ENCODE results near the gene NOSIP. TPM values are rescaled to one million over a fixed set of nuclear protein-coding genes. Genes with fewer than 3 reads are reported as not detected.

Gene NOSIP
- total RNA-seq, 1 donor from 2014 or later, result 73.1 TPM

DNA sequence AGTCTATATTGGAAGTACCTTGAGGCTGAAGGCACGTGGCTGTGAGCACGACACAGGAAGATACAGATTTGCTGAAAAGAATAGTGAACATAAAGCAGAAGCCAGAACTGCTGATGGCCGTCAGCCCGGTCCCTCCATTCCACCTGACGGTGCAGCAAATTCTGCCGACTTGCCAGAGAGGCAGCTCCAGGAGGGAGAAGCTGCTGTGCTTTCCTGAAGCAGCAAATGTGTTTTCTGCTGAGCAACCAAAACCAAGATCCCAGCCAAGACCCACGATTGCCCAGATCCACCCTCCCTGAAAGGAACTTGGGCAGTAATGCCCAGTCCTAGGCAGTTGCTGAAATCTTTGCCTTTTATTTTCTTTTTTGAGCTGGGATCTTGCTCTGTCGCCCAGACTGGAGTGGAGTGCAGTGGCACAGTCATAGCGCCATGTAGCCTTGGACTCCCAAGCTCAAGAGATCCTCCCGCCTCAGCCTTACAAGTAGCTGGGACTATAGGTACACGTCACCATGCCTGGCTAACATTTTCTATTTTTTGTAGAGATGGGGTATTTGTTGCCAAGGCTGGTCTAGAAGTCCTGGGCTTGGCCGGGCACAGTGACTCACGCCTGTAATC lies 59.5 kb downstream of the NOSIP start:
- Histone ChIP-seq H3K9ac (ENCODE audit: low read depth in 1 of 3, low read length in 3 of 3) (peak overlapping the region in 1 of 3 donors; percentile 12), H3K4me1 (ENCODE audit: control insufficient read depth in 3 of 3, insufficient read depth in 3 of 3, low read length in 3 of 3) (peaks cover under 1 to 5% (median 2%) of the 10 kb centered on the region in 3 donors), H3K27ac (ENCODE audit: low read depth, low read length) (no peak overlapping the region), H3K4me3 (ENCODE audit: low read length in 3 of 3) (no peak overlapping the region), H3K27me3 (ENCODE audit: control insufficient read depth in 3 of 3, insufficient read depth in 3 of 3, low read length in 3 of 3) (no peaks in the 10 kb centered on the region), H3K9me3 (ENCODE audit: control insufficient read depth in 3 of 3, low read length in 3 of 3) (no peaks in the 10 kb centered on the region), H3K36me3 (ENCODE audit: control insufficient read depth in 3 of 3, insufficient read depth in 3 of 3, low read length in 3 of 3) (peaks cover 4 to 15% (median 9%) of the 10 kb centered on the region in 3 donors)

DNA sequence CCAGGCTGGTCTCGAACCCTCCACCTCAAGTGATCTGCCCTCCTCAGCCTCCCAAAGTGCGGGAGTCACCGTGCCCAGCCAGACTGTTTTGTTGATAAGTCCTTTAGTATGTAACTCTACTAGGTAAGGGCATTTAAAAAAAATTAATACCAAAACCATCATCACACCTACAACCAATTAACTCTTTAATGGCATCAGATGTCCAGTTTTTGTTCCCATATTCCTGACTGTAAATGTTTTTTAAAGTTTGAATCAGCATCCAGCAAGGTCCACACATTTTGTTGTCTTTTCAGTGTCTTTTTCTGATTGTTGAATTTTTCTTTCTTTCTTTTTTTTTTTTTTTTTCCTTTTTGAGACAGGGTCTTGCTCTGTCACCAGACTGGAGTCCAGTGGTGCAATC lies 62.3 kb downstream of the NOSIP start:
- no peaks in the 10 kb centered on the region for H3K9me3 ChIP-seq (ENCODE audit: control insufficient read depth in 3 of 3, low read length in 3 of 3)
- H3K4me1 ChIP-seq (ENCODE audit: control insufficient read depth in 3 of 3, insufficient read depth in 3 of 3, low read length in 3 of 3), result peaks cover 11 to 15% (median 15%) of the 10 kb centered on the region in 3 donors
- H3K36me3 ChIP-seq (ENCODE audit: control insufficient read depth in 3 of 3, insufficient read depth in 3 of 3, low read length in 3 of 3), result peaks cover 0 to 6% (median 4%) of the 10 kb centered on the region in 3 donors
- no peak overlapping the region for H3K4me3 ChIP-seq (ENCODE audit: low read length in 3 of 3)
- no peak overlapping the region for H3K27ac ChIP-seq (ENCODE audit: low read depth, low read length)
- no peaks in the 10 kb centered on the region for H3K27me3 ChIP-seq (ENCODE audit: control insufficient read depth in 3 of 3, insufficient read depth in 3 of 3, low read length in 3 of 3)
- no peak overlapping the region for H3K9ac ChIP-seq (ENCODE audit: low read depth in 1 of 3, low read length in 3 of 3)

DNA sequence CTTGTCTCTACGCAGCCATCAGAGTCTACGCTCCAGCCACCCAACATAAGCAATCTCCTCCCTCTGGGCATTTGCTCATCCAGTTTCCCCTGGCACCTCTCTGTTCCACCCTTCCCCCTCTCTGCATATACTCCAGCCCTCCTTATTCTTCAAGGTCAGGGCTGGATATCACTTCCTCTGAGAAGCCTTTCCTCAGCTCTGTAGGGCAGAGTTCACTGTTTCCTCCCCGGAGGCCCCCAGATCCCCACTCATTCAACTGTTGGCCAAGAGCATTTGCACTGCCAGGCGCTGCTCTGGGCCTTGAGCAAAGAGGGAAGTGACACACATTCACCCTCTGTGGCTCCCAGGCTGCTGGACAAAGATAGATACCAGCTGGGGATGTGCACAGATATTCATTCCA lies 64.6 kb downstream of the NOSIP start:
- Histone ChIP-seq H3K27me3 (ENCODE audit: control insufficient read depth in 3 of 3, insufficient read depth in 3 of 3, low read length in 3 of 3) (no peaks in the 10 kb centered on the region), H3K4me3 (ENCODE audit: low read length in 3 of 3) (no peak overlapping the region), H3K9me3 (ENCODE audit: control insufficient read depth in 3 of 3, low read length in 3 of 3) (no peaks in the 10 kb centered on the region), H3K4me1 (ENCODE audit: control insufficient read depth in 3 of 3, insufficient read depth in 3 of 3, low read length in 3 of 3) (peaks cover 19 to 20% (median 19%) of the 10 kb centered on the region in 3 donors), H3K9ac (ENCODE audit: low read depth in 1 of 3, low read length in 3 of 3) (peak overlapping the region in 1 of 3 donors; percentile 16), H3K36me3 (ENCODE audit: control insufficient read depth in 3 of 3, insufficient read depth in 3 of 3, low read length in 3 of 3) (peaks cover 0 to 4% (median 2%) of the 10 kb centered on the region in 3 donors), H3K27ac (ENCODE audit: low read depth, low read length) (peak overlapping the region; percentile 1)

DNA sequence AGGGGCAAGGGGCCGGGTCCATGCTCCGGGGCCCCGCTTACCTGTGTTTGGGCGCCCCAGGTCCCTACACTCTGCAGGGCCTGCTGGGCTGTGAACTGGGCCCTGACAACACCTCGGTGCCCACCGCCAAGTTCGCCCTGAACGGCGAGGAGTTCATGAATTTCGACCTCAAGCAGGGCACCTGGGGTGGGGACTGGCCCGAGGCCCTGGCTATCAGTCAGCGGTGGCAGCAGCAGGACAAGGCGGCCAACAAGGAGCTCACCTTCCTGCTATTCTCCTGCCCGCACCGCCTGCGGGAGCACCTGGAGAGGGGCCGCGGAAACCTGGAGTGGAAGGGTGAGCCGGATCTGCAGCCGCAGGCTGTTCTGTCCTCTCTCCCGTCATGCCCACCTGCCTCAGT lies 66.2 kb downstream of the NOSIP start:
- H3K36me3 ChIP-seq (ENCODE audit: control insufficient read depth in 3 of 3, insufficient read depth in 3 of 3, low read length in 3 of 3), result peaks cover 0 to 2% (median 0%) of the 10 kb centered on the region in 3 donors
- H3K4me1 ChIP-seq (ENCODE audit: control insufficient read depth in 3 of 3, insufficient read depth in 3 of 3, low read length in 3 of 3), result peaks cover 14 to 20% (median 19%) of the 10 kb centered on the region in 3 donors
- H3K27ac ChIP-seq (ENCODE audit: low read depth, low read length), result no peak overlapping the region
- no peaks in the 10 kb centered on the region for H3K9me3 ChIP-seq (ENCODE audit: control insufficient read depth in 3 of 3, low read length in 3 of 3)
- H3K4me3 ChIP-seq (ENCODE audit: low read length in 3 of 3), result peak overlapping the region in 2 of 3 donors; percentile 81 to 84
- H3K27me3 ChIP-seq (ENCODE audit: control insufficient read depth in 3 of 3, insufficient read depth in 3 of 3, low read length in 3 of 3), result no peaks in the 10 kb centered on the region
- peak overlapping the region; percentile 48 to 89 (median 54) for H3K9ac ChIP-seq (ENCODE audit: low read depth in 1 of 3, low read length in 3 of 3)

DNA sequence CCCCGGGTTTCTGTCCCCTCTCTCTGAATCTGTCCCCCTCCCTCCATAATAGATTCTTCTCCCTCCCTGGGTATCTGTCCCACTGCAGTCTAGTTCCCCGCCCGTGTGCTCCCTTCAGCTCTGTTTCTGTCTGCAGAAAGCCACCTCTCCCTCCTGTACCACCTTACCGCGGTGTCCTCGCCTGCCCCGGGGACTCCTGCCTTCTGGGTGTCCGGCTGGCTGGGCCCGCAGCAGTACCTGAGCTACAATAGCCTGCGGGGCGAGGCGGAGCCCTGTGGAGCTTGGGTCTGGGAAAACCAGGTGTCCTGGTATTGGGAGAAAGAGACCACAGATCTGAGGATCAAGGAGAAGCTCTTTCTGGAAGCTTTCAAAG lies 66.6 kb downstream of the NOSIP start:
- H3K36me3 ChIP-seq (ENCODE audit: control insufficient read depth in 3 of 3, insufficient read depth in 3 of 3, low read length in 3 of 3), result peaks cover 0 to 2% (median 0%) of the 10 kb centered on the region in 3 donors
- no peaks in the 10 kb centered on the region for H3K9me3 ChIP-seq (ENCODE audit: control insufficient read depth in 3 of 3, low read length in 3 of 3)
- peaks cover 14 to 20% (median 19%) of the 10 kb centered on the region in 3 donors for H3K4me1 ChIP-seq (ENCODE audit: control insufficient read depth in 3 of 3, insufficient read depth in 3 of 3, low read length in 3 of 3)
- H3K9ac ChIP-seq (ENCODE audit: low read depth in 1 of 3, low read length in 3 of 3), result peak overlapping the region; percentile 48 to 89 (median 54)
- peak overlapping the region; percentile 70 to 84 (median 81) for H3K4me3 ChIP-seq (ENCODE audit: low read length in 3 of 3)
- no peaks in the 10 kb centered on the region for H3K27me3 ChIP-seq (ENCODE audit: control insufficient read depth in 3 of 3, insufficient read depth in 3 of 3, low read length in 3 of 3)
- peak overlapping the region; percentile 84 for H3K27ac ChIP-seq (ENCODE audit: low read depth, low read length)

DNA sequence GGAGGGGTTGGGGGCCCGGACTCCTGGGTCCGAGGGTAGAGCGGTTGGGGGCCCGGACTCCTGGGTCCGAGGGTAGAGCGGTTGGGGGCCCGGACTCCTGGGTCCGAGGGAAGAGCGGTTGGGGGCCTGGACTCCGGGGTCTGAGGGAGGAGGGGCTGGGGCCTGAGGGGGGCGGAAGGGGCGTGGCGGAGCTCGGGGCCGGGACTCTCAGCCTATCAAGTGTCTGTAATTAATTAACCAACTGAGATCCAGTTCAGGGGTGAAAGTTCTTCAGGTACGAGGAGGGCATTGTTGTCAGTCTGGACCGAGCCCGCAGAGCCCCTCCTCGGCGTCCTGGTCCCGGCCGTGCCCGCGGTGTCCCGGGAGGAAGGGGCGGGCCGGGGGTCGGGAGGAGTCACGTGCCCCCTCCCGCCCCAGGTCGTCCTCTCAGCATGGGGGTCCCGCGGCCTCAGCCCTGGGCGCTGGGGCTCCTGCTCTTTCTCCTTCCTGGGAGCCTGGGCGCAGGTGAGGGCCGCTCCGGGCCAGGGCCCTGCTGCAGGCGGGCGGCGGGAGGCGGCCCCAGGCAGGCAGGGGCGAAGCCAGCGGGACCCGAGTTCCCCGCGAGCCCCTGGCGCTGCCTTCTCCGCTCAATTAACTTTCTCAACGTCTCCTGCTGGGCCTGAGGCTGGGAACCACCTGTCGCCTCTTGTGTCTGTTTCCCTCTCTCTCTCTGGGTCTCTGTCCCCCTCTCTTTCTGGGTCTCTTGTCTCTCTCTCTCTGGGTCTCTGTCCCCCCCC lies 67.2 kb downstream of the NOSIP start:
- H3K9ac ChIP-seq (ENCODE audit: low read depth in 1 of 3, low read length in 3 of 3), result peak overlapping the region; percentile 71 to 89 (median 81)
- H3K27ac ChIP-seq (ENCODE audit: low read depth, low read length), result peak overlapping the region; percentile 84
- no peaks in the 10 kb centered on the region for H3K9me3 ChIP-seq (ENCODE audit: control insufficient read depth in 3 of 3, low read length in 3 of 3)
- H3K4me3 ChIP-seq (ENCODE audit: low read length in 3 of 3), result peak overlapping the region; percentile 70 to 84 (median 81)
- no peaks in the 10 kb centered on the region for H3K27me3 ChIP-seq (ENCODE audit: control insufficient read depth in 3 of 3, insufficient read depth in 3 of 3, low read length in 3 of 3)
- H3K36me3 ChIP-seq (ENCODE audit: control insufficient read depth in 3 of 3, insufficient read depth in 3 of 3, low read length in 3 of 3), result peaks cover 0 to 2% (median 0%) of the 10 kb centered on the region in 3 donors
- peaks cover 14 to 20% (median 19%) of the 10 kb centered on the region in 3 donors for H3K4me1 ChIP-seq (ENCODE audit: control insufficient read depth in 3 of 3, insufficient read depth in 3 of 3, low read length in 3 of 3)

DNA sequence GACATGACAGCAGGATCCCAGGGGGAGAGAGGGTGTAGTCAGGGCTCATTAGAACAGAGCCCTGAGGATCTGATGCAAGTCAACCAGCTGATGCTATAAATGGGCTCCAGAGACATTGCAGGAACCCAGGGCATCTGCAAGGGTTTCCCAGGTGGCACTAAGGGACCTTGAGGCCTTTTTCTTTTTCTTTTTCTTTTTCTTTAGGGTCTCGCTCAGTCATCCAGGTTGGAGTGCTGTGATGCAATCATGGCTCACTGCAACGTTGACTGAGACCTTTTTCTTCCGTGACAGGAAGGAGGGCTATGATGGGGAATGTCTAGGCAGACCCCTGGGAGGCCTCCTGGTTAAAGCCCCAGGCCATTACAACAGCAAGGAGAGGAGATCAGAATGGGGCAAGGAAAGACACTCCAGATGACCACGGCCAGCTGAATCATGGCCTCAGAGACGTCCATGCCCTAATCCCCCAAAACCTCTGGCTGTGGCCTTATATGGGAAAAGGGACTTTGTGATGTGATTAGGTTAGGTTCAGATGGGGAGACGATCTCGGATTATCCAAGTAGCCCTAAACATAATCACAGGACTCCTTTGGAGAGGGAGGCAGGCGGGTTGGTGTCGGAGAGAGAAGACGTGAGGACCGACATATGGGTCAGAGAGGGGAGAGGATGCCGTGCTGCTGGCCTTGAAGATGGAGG lies 72.4 kb downstream of the NOSIP start:
- no peaks in the 10 kb centered on the region for H3K9me3 ChIP-seq (ENCODE audit: control insufficient read depth in 3 of 3, low read length in 3 of 3)

DNA sequence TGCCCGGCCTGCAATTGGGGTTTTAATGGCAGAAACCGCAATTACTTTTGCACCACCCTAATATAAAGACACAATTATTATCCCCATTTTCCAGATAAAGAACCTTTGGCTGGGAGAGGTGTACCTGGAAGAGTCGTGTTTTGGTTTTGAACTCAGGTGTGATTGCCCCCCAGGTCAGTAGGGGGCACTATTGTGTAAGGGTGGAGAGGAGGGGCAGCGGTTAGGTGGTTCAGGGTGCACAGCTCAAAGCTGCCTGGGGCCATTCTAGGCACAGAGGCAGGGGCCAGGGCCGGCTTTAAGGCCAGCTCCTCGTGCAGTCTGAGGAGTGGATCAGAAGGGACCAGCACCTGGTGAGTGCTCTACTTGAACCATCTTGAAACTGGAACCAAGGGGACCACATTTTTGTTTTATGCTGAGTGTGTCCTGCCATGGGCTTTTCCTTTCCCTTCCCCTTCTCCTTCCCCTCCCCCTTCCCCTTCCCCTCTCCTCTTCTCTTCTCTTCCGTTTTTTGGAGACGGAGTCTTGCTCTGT lies 73.7 kb downstream of the NOSIP start:
- H3K36me3 ChIP-seq (ENCODE audit: control insufficient read depth in 3 of 3, insufficient read depth in 3 of 3, low read length in 3 of 3), result no peaks in the 10 kb centered on the region
- no peaks in the 10 kb centered on the region for H3K27me3 ChIP-seq (ENCODE audit: control insufficient read depth in 3 of 3, insufficient read depth in 3 of 3, low read length in 3 of 3)
- no peak overlapping the region for H3K4me3 ChIP-seq (ENCODE audit: low read length in 3 of 3)
- H3K27ac ChIP-seq (ENCODE audit: low read depth, low read length), result no peak overlapping the region
- H3K9me3 ChIP-seq (ENCODE audit: control insufficient read depth in 3 of 3, low read length in 3 of 3), result no peaks in the 10 kb centered on the region
- peaks cover 7 to 10% (median 7%) of the 10 kb centered on the region in 3 donors for H3K4me1 ChIP-seq (ENCODE audit: control insufficient read depth in 3 of 3, insufficient read depth in 3 of 3, low read length in 3 of 3)
- no peak overlapping the region for H3K9ac ChIP-seq (ENCODE audit: low read depth in 1 of 3, low read length in 3 of 3)

More for the DNA sequence above, 72.4 kb downstream of the NOSIP start:
- Histone ChIP-seq H3K4me1 (ENCODE audit: control insufficient read depth in 3 of 3, insufficient read depth in 3 of 3, low read length in 3 of 3) (peaks cover 7 to 13% (median 12%) of the 10 kb centered on the region in 3 donors), H3K9ac (ENCODE audit: low read depth in 1 of 3, low read length in 3 of 3) (no peak overlapping the region), H3K27ac (ENCODE audit: low read depth, low read length) (no peak overlapping the region), H3K36me3 (ENCODE audit: control insufficient read depth in 3 of 3, insufficient read depth in 3 of 3, low read length in 3 of 3) (no peaks in the 10 kb centered on the region), H3K27me3 (ENCODE audit: control insufficient read depth in 3 of 3, insufficient read depth in 3 of 3, low read length in 3 of 3) (no peaks in the 10 kb centered on the region), H3K4me3 (ENCODE audit: low read length in 3 of 3) (no peak overlapping the region)

Data from skeletal muscle tissue (tissue), 4 donors.